Activated CD8-positive, alpha-beta memory T cell treated with anti-CD3 and anti-CD28 coated beads, Interleukin-2, amount 10 ng/mL, durations not matched to agents 7 days and 5 days (primary cell): ENCODE measurements around the gene DHTKD1. TPM values are rescaled to one million over a fixed set of nuclear protein-coding genes. Genes with fewer than 3 reads are reported as not detected.
"Not testable (repeated sequence)": the region's sequence is repeated elsewhere in the genome, so short reads cannot be mapped to it uniquely, and the experiment has no call there.

Experiments used
- ATAC-seq: fragments of 150-1000 bp; cut with Tn5 transposase; one replicate; pipeline ENCODE4 v1.10.0; 2021; ENCODE audit warnings: moderate library complexity
- CTCF ChIA-PET: fragments of 350-600 bp; sonication (Branson Sonifier 250); formaldehyde crosslinking; loops from one replicate; lab custom pipeline; 2021; ENCODE audit warnings: antibody characterized with exemption; lab: Charles Lee
- DNase-seq: peaks from one replicate; pipeline ENCODE4 v3.0.0-alpha.2; 2020
- H3K27ac Mint-ChIP-seq: one replicate; pipeline ENCODE4 v1.8.0; 2021; ENCODE audit warnings: mild to moderate bottlenecking, mixed read lengths
- H3K27me3 Mint-ChIP-seq: one replicate; pipeline ENCODE4 v1.8.0; 2021; ENCODE audit warnings: mixed read lengths
- H3K36me3 Mint-ChIP-seq: one replicate; pipeline ENCODE4 v1.8.0; 2021; ENCODE audit warnings: mild to moderate bottlenecking, mixed read lengths
- H3K4me1 Mint-ChIP-seq: one replicate; pipeline ENCODE4 v1.8.0; 2021; ENCODE audit warnings: mixed read lengths
- H3K4me3 Mint-ChIP-seq: one replicate; pipeline ENCODE4 v1.8.0; 2021; ENCODE audit warnings: mild to moderate bottlenecking, moderate library complexity, mixed read lengths
- H3K9me3 Mint-ChIP-seq: one replicate; pipeline ENCODE4 v1.8.0; 2022; ENCODE audit warnings: low read depth, mixed read lengths
- total RNA-seq, 2 experiments: library from RNA; stranded (reverse); gene quantifications; one replicate each; pipeline ENCODE4 v1.2.3, GENCODE V29; 2021

DHTKD1 gene
- total RNA-seq, 2 experiments from 2014 or later: 19.6 to 25.9 TPM

- peaks cover 4% of the 10 kb centered on the region for H3K27me3 Mint-ChIP-seq
- peak; percentile 91 for ATAC-seq
- CTCF ChIA-PET: interaction anchor here (0.6 to 1.2 kb wide), 8 partner anchors 11 to 1284 kb away, joined by 3 to 5 read pairs (median 4); partner anchors contain the start of genes CDC123 and NUDT5
- DNase-seq: peak; percentile 98
- peak within 1 kb of the TSS; percentile 100 for H3K4me3 Mint-ChIP-seq
- H3K36me3 Mint-ChIP-seq: peaks cover 12% of the 10 kb centered on the region
- peaks cover 33% of the 10 kb centered on the region for H3K4me1 Mint-ChIP-seq
- peak within 1 kb of the TSS; percentile 99 for H3K27ac Mint-ChIP-seq
- no peaks in the 10 kb centered on the region for H3K9me3 Mint-ChIP-seq
Measured at GRCh38 chr10:12042797-12043651, 25.7 kb upstream of the DHTKD1 start, which contains the start of gene UPF2. TSS of gene UPF2 (minus strand) at chr10:12042809. CDS start at chr10:12035423, 7,386 bp downstream.

GRCh38 chr10:12045596-12045995, 23.2 kb upstream of the DHTKD1 start:
- H3K27ac Mint-ChIP-seq: no peak overlapping the region

GRCh38 chr10:12048547-12048946, 20.2 kb upstream of the DHTKD1 start:
- Mint-ChIP-seq H3K4me1 (peaks cover 11% of the 10 kb centered on the region), H3K27me3 (peaks cover 4% of the 10 kb centered on the region), H3K4me3 (no peak overlapping the region), H3K36me3 (no peaks in the 10 kb centered on the region), H3K9me3 (no peaks in the 10 kb centered on the region), H3K27ac (no peak overlapping the region)
- no peak for DNase-seq
- CTCF ChIA-PET: no interaction called here
- ATAC-seq: peak; percentile 16

More at GRCh38 chr10:12045596-12045995, 23.2 kb upstream of the DHTKD1 start:
- ATAC-seq: no peak
- no peak overlapping the region for H3K4me3 Mint-ChIP-seq
- H3K27me3 Mint-ChIP-seq: peaks cover 4% of the 10 kb centered on the region
- H3K4me1 Mint-ChIP-seq: peaks cover 28% of the 10 kb centered on the region
- CTCF ChIA-PET: interaction anchor here (0.9 kb wide), 1 partner anchor 23 kb away, joined by 3 read pairs; the partner anchor contains the start of gene DHTKD1
- no peaks in the 10 kb centered on the region for H3K9me3 Mint-ChIP-seq
- H3K36me3 Mint-ChIP-seq: peaks cover 8% of the 10 kb centered on the region
- no peak for DNase-seq

- Mint-ChIP-seq H3K27ac (no peak overlapping the region), H3K4me3 (no peak overlapping the region), H3K27me3 (peaks cover 4% of the 10 kb centered on the region), H3K4me1 (peaks cover 9% of the 10 kb centered on the region), H3K9me3 (no peaks in the 10 kb centered on the region), H3K36me3 (no peaks in the 10 kb centered on the region)
- no peak for DNase-seq
- CTCF ChIA-PET: interaction anchor here (0.7 kb wide), 2 partner anchors 51 to 660 kb away, joined by 3 read pairs; no protein-coding TSS in a partner anchor
- no peak for ATAC-seq
Measured at GRCh38 chr10:12050528-12050927, 18.2 kb upstream of the DHTKD1 start.

- H3K4me3 Mint-ChIP-seq: no peak overlapping the region
- CTCF ChIA-PET: interaction anchor here (0.7 kb wide), 1 partner anchor 660 kb away, joined by 3 read pairs; no protein-coding TSS in a partner anchor
- ATAC-seq: no peak
- H3K9me3 Mint-ChIP-seq: no peaks in the 10 kb centered on the region
- peaks cover 4% of the 10 kb centered on the region for H3K27me3 Mint-ChIP-seq
- no peak for DNase-seq
- H3K36me3 Mint-ChIP-seq: no peaks in the 10 kb centered on the region
- peaks cover 9% of the 10 kb centered on the region for H3K4me1 Mint-ChIP-seq
- no peak overlapping the region for H3K27ac Mint-ChIP-seq
Measured at GRCh38 chr10:12051241-12051640, 17.5 kb upstream of the DHTKD1 start.

- Mint-ChIP-seq H3K4me3 (no peak overlapping the region), H3K9me3 (no peaks in the 10 kb centered on the region), H3K27me3 (no peaks in the 10 kb centered on the region), H3K4me1 (peaks cover 3% of the 10 kb centered on the region), H3K27ac (no peak overlapping the region), H3K36me3 (no peaks in the 10 kb centered on the region)
- no peak for DNase-seq
- CTCF ChIA-PET: interaction anchor here (0.8 to 1.0 kb wide), 2 partner anchors 13 to 21 kb away, joined by 3 read pairs; no protein-coding TSS in a partner anchor
- no peak for ATAC-seq
Measured at GRCh38 chr10:12055732-12056131, 13.0 kb upstream of the DHTKD1 start.

GRCh38 chr10:12056748-12057147, 12.0 kb upstream of the DHTKD1 start:
- ATAC-seq (no peak), DNase-seq (no peak)
- Mint-ChIP-seq H3K4me1 (no peaks in the 10 kb centered on the region), H3K27ac (no peak overlapping the region), H3K36me3 (no peaks in the 10 kb centered on the region), H3K4me3 (no peak overlapping the region), H3K9me3 (no peaks in the 10 kb centered on the region), H3K27me3 (no peaks in the 10 kb centered on the region)
- CTCF ChIA-PET: no interaction called here

- CTCF ChIA-PET: interaction anchor here (1.2 kb wide), 1 partner anchor 9 kb away, joined by 4 read pairs; no protein-coding TSS in a partner anchor
- H3K9me3 Mint-ChIP-seq: no peaks in the 10 kb centered on the region
- no peaks in the 10 kb centered on the region for H3K27me3 Mint-ChIP-seq
- ATAC-seq (no peak), DNase-seq (no peak)
- no peaks in the 10 kb centered on the region for H3K36me3 Mint-ChIP-seq
- H3K27ac Mint-ChIP-seq: no peak overlapping the region
- H3K4me1 Mint-ChIP-seq: no peaks in the 10 kb centered on the region
- H3K4me3 Mint-ChIP-seq: no peak overlapping the region
Measured at GRCh38 chr10:12061124-12061523, 7.6 kb upstream of the DHTKD1 start.

GRCh38 chr10:12062754-12063482, 5.8 kb upstream of the DHTKD1 start:
- Mint-ChIP-seq H3K4me3 (no peak overlapping the region), H3K4me1 (peaks cover 5% of the 10 kb centered on the region), H3K36me3 (no peaks in the 10 kb centered on the region), H3K27me3 (no peaks in the 10 kb centered on the region), H3K27ac (no peak overlapping the region), H3K9me3 (no peaks in the 10 kb centered on the region)
- DNase-seq (no peak), ATAC-seq (no peak)
- CTCF ChIA-PET: interaction anchor here (0.7 kb wide), 1 partner anchor 36 kb away, joined by 3 read pairs; no protein-coding TSS in a partner anchor

GRCh38 chr10:12063483-12063818, 5.3 kb upstream of the DHTKD1 start:
- Mint-ChIP-seq H3K27ac (no peak overlapping the region), H3K4me1 (peaks cover 8% of the 10 kb centered on the region), H3K36me3 (no peaks in the 10 kb centered on the region), H3K27me3 (no peaks in the 10 kb centered on the region), H3K9me3 (no peaks in the 10 kb centered on the region), H3K4me3 (no peak overlapping the region)
- no peak for DNase-seq
- CTCF ChIA-PET: interaction anchor here (0.7 kb wide), 1 partner anchor 36 kb away, joined by 3 read pairs; no protein-coding TSS in a partner anchor
- ATAC-seq: no peak

GRCh38 chr10:12067336-12067735, 1.4 kb upstream of the DHTKD1 start:
- no peaks in the 10 kb centered on the region for H3K36me3 Mint-ChIP-seq
- no peak for DNase-seq
- ATAC-seq: no peak
- no peaks in the 10 kb centered on the region for H3K27me3 Mint-ChIP-seq
- H3K9me3 Mint-ChIP-seq: no peaks in the 10 kb centered on the region
- no peak overlapping the region for H3K4me3 Mint-ChIP-seq
- no peak overlapping the region for H3K27ac Mint-ChIP-seq
- CTCF ChIA-PET: interaction anchor here (0.5 to 1.4 kb wide), 3 partner anchors 9 to 24 kb away, joined by 3 to 4 read pairs (median 3); no protein-coding TSS in a partner anchor
- peaks cover 23% of the 10 kb centered on the region for H3K4me1 Mint-ChIP-seq

- H3K36me3 Mint-ChIP-seq, H3K27me3 Mint-ChIP-seq, DNase-seq, H3K27ac Mint-ChIP-seq, ATAC-seq, CTCF ChIA-PET, H3K4me3 Mint-ChIP-seq, H3K9me3 Mint-ChIP-seq: not testable (repeated sequence)
- H3K4me1 Mint-ChIP-seq: peaks cover 27% of the 10 kb centered on the region
Measured at GRCh38 chr10:12071441-12071840, 2.7 kb downstream of the DHTKD1 start.

GRCh38 chr10:12073526-12073925, 4.8 kb downstream of the DHTKD1 start:
- Mint-ChIP-seq H3K4me1 (peaks cover 19% of the 10 kb centered on the region), H3K4me3 (no peak overlapping the region), H3K27ac (no peak overlapping the region), H3K27me3 (no peaks in the 10 kb centered on the region), H3K36me3 (peaks cover 3% of the 10 kb centered on the region), H3K9me3 (no peaks in the 10 kb centered on the region)
- DNase-seq: no peak
- CTCF ChIA-PET: no interaction called here
- ATAC-seq: no peak
